ENCODE results near the gene FOXO6.

- TF ChIP-seq SP1 (IDR thresholded peaks at IDR 0.05) (no peak), SUZ12 (IDR thresholded peaks at IDR 0.05) (no peak), BHLHE40 (IDR thresholded peaks at IDR 0.05; ENCODE audit: borderline replicate concordance) (no peak)
Measured at GRCh38 chr1:41384579-41384978, 23.3 kb downstream of the FOXO6 start.

All from HEK293T (cell line).